HUES64 (cell line): ENCODE results near the gene SRPX2. TPM values are rescaled to one million over a fixed set of nuclear protein-coding genes. Genes with fewer than 3 reads are reported as not detected.

ENCODE experiments used
- H3K27ac ChIP-seq: 2 replicates; pipeline ENCODE4 v1.7.0; 2013; ENCODE audit warnings: low read depth, low read length, inconsistent platforms
- H3K27me3 ChIP-seq: 2 replicates; pipeline ENCODE4 v1.6.1; 2013; ENCODE audit warnings: mild to moderate bottlenecking, low read length; ENCODE audit not compliant: insufficient read depth
- H3K36me3 ChIP-seq: 2 replicates; pipeline ENCODE4 v1.6.1; 2013; ENCODE audit warnings: mild to moderate bottlenecking, low read length; ENCODE audit not compliant: insufficient read depth
- H3K4me1 ChIP-seq: 2 replicates; pipeline ENCODE4 v1.6.1; 2013; ENCODE audit warnings: mild to moderate bottlenecking, low read length, moderate library complexity; ENCODE audit not compliant: insufficient read depth
- H3K4me3 ChIP-seq: 2 replicates; pipeline ENCODE4 v1.5.1; 2013; ENCODE audit warnings: mild to moderate bottlenecking, low read length, moderate library complexity
- H3K9ac ChIP-seq: 2 replicates; pipeline ENCODE4 v1.6.1; 2013; ENCODE audit warnings: mild to moderate bottlenecking, low read depth, low read length
- H3K9me3 ChIP-seq: 2 replicates; pipeline ENCODE4 v1.6.1; 2013; ENCODE audit warnings: low read depth, low read length; ENCODE audit not compliant: insufficient read depth
- WGBS: fragments of 150-250, 120-280 bp; methylation state at CpG from one replicate; pipeline ENCODE4 v1.1.7; 2013; ENCODE audit warnings: missing lambda C conversion rate; 5-methylcytosine and 5-hydroxymethylcytosine counted together
- polyA plus RNA-seq, 2 experiments: library from polyadenylated mRNA; stranded (reverse); fragments of 50-300 nt; gene quantifications; one replicate each; pipeline ENCODE4 v1.2.3, GENCODE V29; 2013

Gene SRPX2
- 0.80 TPM for polyA plus RNA-seq (2013, experiment 1 of 2)
- 0.51 TPM for polyA plus RNA-seq (2013, experiment 2 of 2)

GRCh38 chrX:100643956-100644860 lies at the start of gene SRPX2:
Gene SRPX2 (plus strand): TSS chrX:100644199. CDS start chrX:100646323, 2,124 bp downstream.
- H3K9ac ChIP-seq = no peak within 1 kb of the TSS

GRCh38 chrX:100596601-100597000 lies 47.4 kb upstream of the SRPX2 start:
- Histone ChIP-seq H3K27ac (no peak overlapping the region), H3K27me3 (no peaks in the 10 kb centered on the region), H3K36me3 (no peaks in the 10 kb centered on the region), H3K4me3 (no peak overlapping the region), H3K9ac (no peak overlapping the region), H3K9me3 (no peaks in the 10 kb centered on the region), H3K4me1 (peaks cover 29% of the 10 kb centered on the region)
- no CpG with 5 or more reads among the region's 2 CpGs for WGBS

More at GRCh38 chrX:100643956-100644860, at the start of gene SRPX2:
- 82% methylated on average over 10 of the region's 11 CpGs for WGBS
- Histone ChIP-seq H3K9me3 (no peaks in the 10 kb centered on the region), H3K4me3 (no peak within 1 kb of the TSS), H3K36me3 (no peaks in the 10 kb centered on the region), H3K4me1 (peaks cover 8% of the 10 kb centered on the region), H3K27ac (no peak within 1 kb of the TSS), H3K27me3 (no peaks in the 10 kb centered on the region)

GRCh38 chrX:100599456-100599855 lies 44.5 kb upstream of the SRPX2 start:
- WGBS = 100% methylated on average over 1 of the region's 9 CpGs

GRCh38 chrX:100600340-100600739 lies 43.7 kb upstream of the SRPX2 start:
- H3K9me3 ChIP-seq = no peaks in the 10 kb centered on the region
- H3K4me1 ChIP-seq = peaks cover 7% of the 10 kb centered on the region; the same call in 1 of the 2 replicates
- no peak overlapping the region for H3K4me3 ChIP-seq
- H3K36me3 ChIP-seq = no peaks in the 10 kb centered on the region
- no peak overlapping the region for H3K27ac ChIP-seq
- no peak overlapping the region for H3K9ac ChIP-seq
- no peaks in the 10 kb centered on the region for H3K27me3 ChIP-seq

More at GRCh38 chrX:100599456-100599855, 44.5 kb upstream of the SRPX2 start:
- no peaks in the 10 kb centered on the region for H3K36me3 ChIP-seq
- H3K9me3 ChIP-seq = no peaks in the 10 kb centered on the region
- H3K27me3 ChIP-seq = no peaks in the 10 kb centered on the region
- no peak overlapping the region for H3K27ac ChIP-seq
- H3K4me3 ChIP-seq = no peak overlapping the region
- H3K4me1 ChIP-seq = peaks cover 12% of the 10 kb centered on the region; the same call in 1 of the 2 replicates
- H3K9ac ChIP-seq = no peak overlapping the region

- H3K9me3 ChIP-seq = no peaks in the 10 kb centered on the region
- 0 out of 2 replicates have a peak, but pooled peaks cover 7% of the 10 kb centered on the region for H3K4me1 ChIP-seq
- no peak overlapping the region for H3K27ac ChIP-seq
- no peaks in the 10 kb centered on the region for H3K36me3 ChIP-seq
- no peak overlapping the region for H3K4me3 ChIP-seq
- no peaks in the 10 kb centered on the region for H3K27me3 ChIP-seq
- no CpG with 5 or more reads among the region's 1 CpG for WGBS
- no peak overlapping the region for H3K9ac ChIP-seq
Measured at GRCh38 chrX:100600758-100601157, 43.2 kb upstream of the SRPX2 start.

GRCh38 chrX:100606753-100607152 lies 37.2 kb upstream of the SRPX2 start:
- no peak overlapping the region for H3K4me3 ChIP-seq
- WGBS = no CpG with 5 or more reads among the region's 1 CpG
- no peaks in the 10 kb centered on the region for H3K9me3 ChIP-seq
- peaks cover 13% of the 10 kb centered on the region for H3K4me1 ChIP-seq
- H3K27ac ChIP-seq = no peak overlapping the region
- H3K9ac ChIP-seq = no peak overlapping the region
- no peaks in the 10 kb centered on the region for H3K27me3 ChIP-seq
- H3K36me3 ChIP-seq = no peaks in the 10 kb centered on the region

GRCh38 chrX:100609591-100609990 lies 34.4 kb upstream of the SRPX2 start:
- Histone ChIP-seq H3K4me3 (no peak overlapping the region), H3K27ac (no peak overlapping the region), H3K9me3 (no peaks in the 10 kb centered on the region), H3K36me3 (no peaks in the 10 kb centered on the region), H3K4me1 (peaks cover 15% of the 10 kb centered on the region), H3K27me3 (no peaks in the 10 kb centered on the region), H3K9ac (no peak overlapping the region)
- WGBS = 0% methylated on average over 1 of the region's 1 CpG

- Histone ChIP-seq H3K27me3 (no peaks in the 10 kb centered on the region), H3K36me3 (no peaks in the 10 kb centered on the region), H3K9me3 (no peaks in the 10 kb centered on the region), H3K27ac (no peak overlapping the region), H3K4me3 (no peak overlapping the region), H3K4me1 (peaks cover 16% of the 10 kb centered on the region), H3K9ac (no peak overlapping the region)
- WGBS = 86% methylated on average over 4 of the region's 5 CpGs
Measured at GRCh38 chrX:100611951-100612350, 32.0 kb upstream of the SRPX2 start.

- Histone ChIP-seq H3K4me3 (no peak overlapping the region), H3K4me1 (peaks cover 3% of the 10 kb centered on the region; the same call in 1 of the 2 replicates), H3K36me3 (no peaks in the 10 kb centered on the region), H3K9me3 (no peaks in the 10 kb centered on the region), H3K27me3 (no peaks in the 10 kb centered on the region), H3K27ac (no peak overlapping the region), H3K9ac (no peak overlapping the region)
- WGBS = 52% methylated on average over 3 of the region's 3 CpGs
Measured at GRCh38 chrX:100615005-100615404, 29.0 kb upstream of the SRPX2 start.

- no peaks in the 10 kb centered on the region for H3K4me1 ChIP-seq
Measured at GRCh38 chrX:100623001-100623400, 21.0 kb upstream of the SRPX2 start.

GRCh38 chrX:100625985-100626491 lies 18.0 kb upstream of the SRPX2 start:
- H3K9me3 ChIP-seq = no peaks in the 10 kb centered on the region
- H3K27me3 ChIP-seq = no peaks in the 10 kb centered on the region
- no peak overlapping the region for H3K27ac ChIP-seq
- 100% methylated on average over 2 of the region's 5 CpGs for WGBS
- no peak overlapping the region for H3K4me3 ChIP-seq
- H3K36me3 ChIP-seq = peaks cover 27% of the 10 kb centered on the region
- no peaks in the 10 kb centered on the region for H3K4me1 ChIP-seq
- no peak overlapping the region for H3K9ac ChIP-seq

More at GRCh38 chrX:100623001-100623400, 21.0 kb upstream of the SRPX2 start:
- peaks cover 3% of the 10 kb centered on the region; the same call in 1 of the 2 replicates for H3K36me3 ChIP-seq
- no peak overlapping the region for H3K27ac ChIP-seq
- 89% methylated on average over 4 of the region's 4 CpGs for WGBS
- H3K9ac ChIP-seq = no peak overlapping the region
- H3K9me3 ChIP-seq = no peaks in the 10 kb centered on the region
- H3K27me3 ChIP-seq = no peaks in the 10 kb centered on the region
- H3K4me3 ChIP-seq = no peak overlapping the region
